Muscle layer of duodenum (tissue), 2 donors: ENCODE measurements around the gene SH3BP4.
A peak's percentile ranks its signal among the peaks of the same experiment; 100 is the strongest.
"Not testable (repeated sequence)": the region's sequence is repeated elsewhere in the genome, so short reads cannot be mapped to it uniquely, and the experiment has no call there.

ENCODE experiments used
- H3K27ac ChIP-seq: one replicate; pipeline ENCODE4 v1.7.0; 2013; ENCODE audit warnings: mild to moderate bottlenecking, low read length
- H3K27me3 ChIP-seq: one replicate; pipeline ENCODE4 v1.7.0; 2013; ENCODE audit warnings: low read depth, mild to moderate bottlenecking, control low read depth, low read length
- H3K36me3 ChIP-seq, 2 donors: one replicate each; pipeline ENCODE4 v1.7.0; 2013; ENCODE audit warnings: low read length in 2 of 2, control low read depth in 1 of 2, mild to moderate bottlenecking in 1 of 2; ENCODE audit not compliant: insufficient read depth in 2 of 2, control insufficient read depth in 1 of 2
- H3K4me1 ChIP-seq, 2 donors: one replicate each; pipeline ENCODE4 v1.7.0; 2013; ENCODE audit warnings: low read length in 2 of 2, mild to moderate bottlenecking in 2 of 2, control low read depth in 1 of 2, moderate library complexity in 1 of 2; ENCODE audit not compliant: insufficient read depth in 2 of 2, control insufficient read depth in 1 of 2
- H3K4me3 ChIP-seq, 2 donors: one replicate each; pipeline ENCODE4 v1.7.0; 2013; ENCODE audit warnings: low read length in 2 of 2, low read depth in 1 of 2, mild to moderate bottlenecking in 1 of 2
- H3K9me3 ChIP-seq, 2 donors: one replicate each; pipeline ENCODE4 v1.7.0; 2013; ENCODE audit warnings: low read length in 2 of 2, control low read depth in 1 of 2, mild to moderate bottlenecking in 1 of 2; ENCODE audit not compliant: control insufficient read depth in 1 of 2
- donor health status: healthy.

The SH3BP4 gene

DNA sequence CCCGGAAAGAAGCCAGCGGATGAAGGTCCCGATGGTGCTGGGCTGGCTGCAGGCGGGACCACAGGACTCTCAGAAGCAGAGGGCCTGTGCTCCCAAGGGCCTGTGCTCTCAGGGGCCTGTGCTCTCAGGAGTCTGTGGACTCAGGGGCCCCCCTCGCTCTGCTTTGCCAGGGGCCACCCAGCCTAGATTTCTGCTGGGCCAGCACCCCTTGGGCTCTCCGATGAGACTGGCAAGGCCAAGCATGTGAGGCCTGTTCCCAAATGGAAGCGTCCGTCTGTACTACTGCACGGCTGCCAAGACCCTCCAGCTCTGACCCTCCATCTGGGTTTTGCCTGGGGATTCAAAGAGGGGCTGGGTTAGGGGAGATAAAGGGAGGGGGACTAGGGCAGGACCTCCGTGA is 54.6 kb downstream of the SH3BP4 start:
- Histone ChIP-seq H3K36me3 (no peaks in the 10 kb centered on the region), H3K9me3 (no peaks in the 10 kb centered on the region), H3K4me1 (peaks cover 0 to 6% of the 10 kb centered on the region in 2 donors), H3K27ac (no peak overlapping the region), H3K4me3 (no peak overlapping the region), H3K27me3 (no peaks in the 10 kb centered on the region)

DNA sequence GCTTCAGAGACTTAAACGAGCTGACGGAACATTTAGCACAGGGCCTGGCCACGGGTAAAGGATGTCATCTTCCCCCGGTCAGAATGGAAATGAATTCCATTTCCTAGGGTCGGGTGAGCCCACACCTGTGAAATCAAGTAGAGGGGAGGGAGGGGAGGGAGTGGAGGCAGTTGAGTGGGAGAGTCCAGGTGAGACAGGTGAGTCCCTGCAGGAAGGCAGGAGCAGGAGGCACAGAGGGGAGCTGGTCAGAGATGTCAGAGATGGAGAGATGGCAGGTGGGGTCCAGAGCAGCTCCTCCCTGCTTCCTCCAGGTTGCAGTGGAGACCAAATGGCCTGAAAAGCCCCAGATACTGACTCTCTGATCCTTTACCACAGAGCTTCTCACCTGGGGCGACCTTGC is 55.2 kb downstream of the SH3BP4 start:
- Histone ChIP-seq H3K27me3 (no peaks in the 10 kb centered on the region), H3K27ac (no peak overlapping the region), H3K4me1 (peaks cover 0 to 6% of the 10 kb centered on the region in 2 donors), H3K36me3 (no peaks in the 10 kb centered on the region), H3K4me3 (no peak overlapping the region), H3K9me3 (no peaks in the 10 kb centered on the region)

DNA sequence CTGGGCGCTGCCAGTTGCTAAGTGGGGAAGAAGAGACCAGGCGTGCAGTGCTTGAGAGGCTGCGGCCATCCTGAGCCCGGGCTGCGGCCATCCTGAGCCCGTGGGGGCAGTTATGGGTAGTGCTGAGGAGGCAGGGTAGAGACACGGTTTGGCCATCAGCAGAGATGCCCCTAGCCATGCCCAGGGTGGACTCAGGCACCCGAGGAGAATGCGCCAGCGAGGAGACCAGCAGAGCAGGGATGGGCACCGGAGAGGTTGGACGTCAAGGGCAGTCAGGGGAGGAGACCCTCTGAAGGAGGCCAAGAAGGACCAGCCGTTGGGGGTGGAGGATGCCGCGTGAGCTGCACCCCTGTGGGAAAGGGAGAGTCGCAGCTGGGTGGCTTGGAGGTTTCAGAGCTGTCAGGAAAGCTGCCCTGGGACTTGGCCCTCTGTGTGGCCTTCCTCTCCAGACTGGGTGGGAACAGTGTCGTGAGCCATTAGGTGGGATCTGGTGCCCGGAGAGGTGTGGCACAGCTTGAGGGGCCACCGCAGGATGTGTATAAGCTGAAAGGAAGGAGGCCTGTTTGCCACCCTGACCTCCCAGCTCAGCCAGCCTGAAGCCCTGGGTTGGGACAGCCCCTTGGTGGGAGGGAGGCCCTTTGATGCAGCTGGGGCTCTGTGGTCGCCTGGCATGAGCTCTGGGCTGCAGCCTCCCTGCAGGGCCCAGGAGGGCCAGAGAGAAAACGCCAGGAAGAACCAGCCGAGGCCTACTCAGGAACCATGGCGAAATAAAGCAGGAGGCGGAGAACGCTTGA is 56.0 kb downstream of the SH3BP4 start:
- Histone ChIP-seq H3K4me3 (no peak overlapping the region), H3K27me3 (no peaks in the 10 kb centered on the region), H3K36me3 (no peaks in the 10 kb centered on the region), H3K27ac (no peak overlapping the region), H3K4me1 (peaks cover 0 to 6% of the 10 kb centered on the region in 2 donors), H3K9me3 (no peaks in the 10 kb centered on the region)

DNA sequence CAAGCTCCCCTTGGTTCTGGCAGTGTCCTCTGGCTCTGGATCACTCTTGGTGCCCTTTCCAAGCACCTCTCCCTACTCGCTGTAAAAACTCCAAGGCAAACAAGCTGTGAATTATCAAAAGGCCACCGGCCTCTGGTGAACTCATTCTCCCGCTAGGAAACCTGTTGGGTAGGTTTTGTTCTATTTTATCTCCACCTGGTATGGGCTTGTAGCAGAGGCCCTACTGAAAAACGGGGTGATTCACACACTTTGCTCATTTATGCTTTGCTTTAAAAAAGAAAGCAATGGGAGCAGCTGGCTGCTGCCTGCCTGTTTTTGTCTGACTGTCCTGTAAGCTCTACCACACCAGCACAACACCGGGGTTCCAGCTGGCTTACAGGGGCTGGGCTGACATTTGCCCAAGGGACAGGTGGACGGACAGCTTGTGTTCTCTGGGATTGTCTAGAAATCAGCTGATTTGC is 56.8 kb downstream of the SH3BP4 start:
- peak overlapping the region; percentile 54 for H3K27ac ChIP-seq
- H3K4me3 ChIP-seq = peak overlapping the region in 1 of 2 donors; percentile 14
- H3K9me3 ChIP-seq = no peaks in the 10 kb centered on the region
- no peaks in the 10 kb centered on the region for H3K27me3 ChIP-seq
- H3K4me1 ChIP-seq = peaks cover 0 to 6% of the 10 kb centered on the region in 2 donors
- H3K36me3 ChIP-seq = no peaks in the 10 kb centered on the region

DNA sequence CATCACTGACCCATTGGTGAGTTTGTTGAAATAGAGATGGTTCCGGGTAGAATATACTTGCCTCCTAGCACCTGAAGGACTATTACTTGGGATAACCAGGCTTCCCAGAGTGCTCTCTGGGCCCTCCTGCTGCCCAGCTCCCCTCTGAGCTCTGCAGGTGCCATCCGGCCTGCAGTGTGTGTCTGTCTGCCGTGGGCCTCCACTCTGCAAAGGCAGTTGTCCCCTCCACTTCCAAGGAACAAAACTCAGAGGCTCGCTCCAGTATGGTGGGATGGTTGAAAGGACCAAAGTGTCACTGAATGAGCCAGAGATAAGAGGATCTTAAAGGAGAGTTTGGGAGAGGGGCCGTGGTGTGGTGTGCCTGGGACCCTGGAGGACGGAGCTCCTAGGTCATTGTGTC is 57.3 kb downstream of the SH3BP4 start:
- H3K36me3 ChIP-seq = no peaks in the 10 kb centered on the region
- no peaks in the 10 kb centered on the region for H3K27me3 ChIP-seq
- peaks cover 0 to 6% of the 10 kb centered on the region in 2 donors for H3K4me1 ChIP-seq
- no peaks in the 10 kb centered on the region for H3K9me3 ChIP-seq
- peak overlapping the region; percentile 54 for H3K27ac ChIP-seq
- H3K4me3 ChIP-seq = peak overlapping the region in 1 of 2 donors; percentile 14

DNA sequence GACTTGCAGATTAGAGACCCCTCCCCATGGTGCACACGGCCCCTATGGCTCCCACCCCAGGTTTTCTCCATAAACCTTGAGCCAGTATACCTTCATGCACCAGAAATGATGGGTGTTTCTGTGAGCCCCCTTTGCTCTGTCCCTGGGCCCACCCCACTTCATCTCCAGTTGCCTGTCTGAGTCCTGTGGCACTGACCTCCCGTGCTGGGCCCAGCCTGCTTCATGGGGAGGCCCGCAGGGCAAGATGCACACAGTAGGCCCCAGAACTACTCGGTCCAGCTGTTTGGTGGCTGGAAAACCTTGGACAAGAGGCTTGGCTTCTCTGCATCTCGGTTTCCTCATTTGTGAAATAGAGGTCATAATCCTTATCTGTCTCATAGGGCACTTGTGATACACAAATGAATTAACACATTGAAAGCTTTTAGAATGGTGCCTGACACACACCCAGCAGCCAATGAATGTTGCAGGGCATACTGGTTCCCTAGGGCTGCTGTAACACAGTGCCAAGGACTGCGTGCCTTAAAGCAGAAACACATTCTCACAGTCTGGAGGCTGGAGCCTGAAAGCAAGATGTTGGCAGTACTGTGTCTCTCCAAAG is 58.4 kb downstream of the SH3BP4 start:
- Histone ChIP-seq H3K27me3 (no peaks in the 10 kb centered on the region), H3K36me3 (no peaks in the 10 kb centered on the region), H3K4me1 (peaks cover 0 to 6% of the 10 kb centered on the region in 2 donors), H3K9me3 (peaks cover 3 to 6% of the 10 kb centered on the region in 2 donors), H3K27ac (no peak overlapping the region), H3K4me3 (no peak overlapping the region)

DNA sequence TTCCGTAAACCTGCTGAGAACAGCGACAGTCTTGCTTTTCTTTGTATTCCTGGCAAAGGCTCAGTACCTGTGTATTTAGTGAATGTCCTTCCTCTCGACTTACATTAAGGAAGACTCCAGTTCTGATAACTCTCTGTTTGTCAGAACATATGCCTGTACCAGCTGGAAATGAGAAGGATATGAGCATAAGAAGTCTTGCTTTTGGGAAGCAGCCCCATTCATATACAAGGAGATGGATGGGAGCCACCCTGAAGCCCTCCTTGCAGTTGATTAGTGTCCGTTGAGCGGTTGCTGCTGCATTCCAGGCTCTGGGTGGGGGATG is 59.8 kb downstream of the SH3BP4 start:
- H3K36me3 ChIP-seq = no peaks in the 10 kb centered on the region
- no peak overlapping the region for H3K4me3 ChIP-seq
- peaks cover 0 to 6% of the 10 kb centered on the region in 2 donors for H3K4me1 ChIP-seq
- H3K27me3 ChIP-seq = no peaks in the 10 kb centered on the region
- peaks cover 7 to 13% of the 10 kb centered on the region in 2 donors for H3K9me3 ChIP-seq
- no peak overlapping the region for H3K27ac ChIP-seq

DNA sequence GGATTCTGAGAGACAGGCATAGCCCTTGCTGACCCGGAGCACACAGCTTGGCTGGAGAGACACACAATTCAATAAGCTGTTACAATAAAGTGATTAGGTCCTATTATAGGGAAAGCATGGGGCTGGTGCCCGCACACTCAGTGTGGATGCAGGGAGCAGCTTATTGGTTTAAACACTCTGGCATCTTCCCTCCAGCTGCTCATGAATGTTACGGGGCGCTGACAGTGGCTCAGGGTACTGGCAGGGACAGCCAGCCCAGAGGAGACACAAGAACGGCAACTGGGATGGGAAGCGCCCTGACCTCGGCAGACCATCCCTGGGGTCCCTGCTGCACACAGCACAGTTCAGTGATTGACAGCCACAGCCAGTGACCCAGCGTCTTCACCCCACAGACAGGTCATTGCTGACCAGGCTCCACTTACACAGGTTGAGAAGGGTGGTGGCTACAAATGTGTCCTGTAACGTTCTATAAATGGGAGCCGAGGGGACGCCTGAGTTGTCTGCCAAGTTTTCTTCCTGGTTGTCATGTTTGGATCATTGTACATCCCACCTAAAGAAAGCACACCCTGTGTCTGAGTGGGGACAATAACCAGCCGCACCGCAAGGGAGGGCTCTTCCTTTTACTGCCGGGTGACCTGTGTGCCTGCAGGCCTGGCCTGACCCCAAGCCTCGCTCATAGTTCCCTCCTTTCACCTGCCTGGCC is 60.3 kb downstream of the SH3BP4 start:
- Histone ChIP-seq H3K27ac (no peak overlapping the region), H3K4me3 (no peak overlapping the region), H3K27me3 (no peaks in the 10 kb centered on the region), H3K4me1 (peaks cover 0 to 6% of the 10 kb centered on the region in 2 donors), H3K36me3 (no peaks in the 10 kb centered on the region), H3K9me3 (peaks cover 7 to 13% of the 10 kb centered on the region in 2 donors)

DNA sequence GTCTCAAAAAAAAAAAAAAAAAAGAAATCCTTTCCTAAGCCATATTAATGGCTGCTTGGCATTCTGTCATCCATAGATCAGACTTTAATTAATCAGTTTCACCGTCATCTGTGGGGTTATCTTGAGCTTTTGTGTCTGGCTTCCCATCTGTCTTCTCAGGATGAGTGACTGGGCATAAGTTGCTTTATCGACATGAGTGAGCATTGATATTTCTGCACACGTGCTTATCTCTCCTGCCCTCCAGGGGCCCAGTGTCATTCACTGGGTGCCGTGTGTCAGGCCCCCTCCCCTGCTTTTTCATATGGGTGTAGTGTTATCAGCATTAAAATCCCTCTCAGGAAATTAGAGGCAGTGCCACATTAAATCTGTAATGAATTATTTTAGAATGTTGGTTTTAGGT is 65.6 kb downstream of the SH3BP4 start:
- H3K4me3 ChIP-seq = no peak overlapping the region
- peaks cover 7 to 13% of the 10 kb centered on the region in 2 donors for H3K9me3 ChIP-seq
- H3K4me1 ChIP-seq = no peaks in the 10 kb centered on the region
- no peaks in the 10 kb centered on the region for H3K27me3 ChIP-seq
- no peaks in the 10 kb centered on the region for H3K36me3 ChIP-seq
- no peak overlapping the region for H3K27ac ChIP-seq

DNA sequence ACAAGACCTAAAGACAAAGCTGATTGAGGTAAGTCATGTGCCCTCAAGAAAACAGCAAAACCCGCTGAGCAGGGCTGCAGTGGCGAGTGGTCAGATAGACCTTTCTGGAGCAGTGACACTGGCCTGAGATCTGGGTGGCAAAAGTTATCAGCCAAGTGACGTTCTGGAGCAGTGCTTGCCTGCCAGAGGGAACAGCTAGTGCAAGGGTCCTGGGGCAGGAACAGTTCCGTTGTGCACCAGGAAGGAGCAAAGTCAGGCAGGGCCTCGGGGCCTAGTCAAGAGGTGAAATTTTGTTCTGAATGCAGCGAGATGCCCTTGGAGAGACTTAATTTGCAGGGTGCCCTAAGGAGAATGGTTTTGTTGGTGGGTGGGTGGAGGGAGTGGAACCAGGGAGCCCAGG is 67.0 kb downstream of the SH3BP4 start:
- no peaks in the 10 kb centered on the region for H3K4me1 ChIP-seq
- H3K4me3 ChIP-seq = no peak overlapping the region
- H3K36me3 ChIP-seq = no peaks in the 10 kb centered on the region
- no peaks in the 10 kb centered on the region for H3K27me3 ChIP-seq
- H3K9me3 ChIP-seq = peaks cover 7 to 13% of the 10 kb centered on the region in 2 donors
- no peak overlapping the region for H3K27ac ChIP-seq

DNA sequence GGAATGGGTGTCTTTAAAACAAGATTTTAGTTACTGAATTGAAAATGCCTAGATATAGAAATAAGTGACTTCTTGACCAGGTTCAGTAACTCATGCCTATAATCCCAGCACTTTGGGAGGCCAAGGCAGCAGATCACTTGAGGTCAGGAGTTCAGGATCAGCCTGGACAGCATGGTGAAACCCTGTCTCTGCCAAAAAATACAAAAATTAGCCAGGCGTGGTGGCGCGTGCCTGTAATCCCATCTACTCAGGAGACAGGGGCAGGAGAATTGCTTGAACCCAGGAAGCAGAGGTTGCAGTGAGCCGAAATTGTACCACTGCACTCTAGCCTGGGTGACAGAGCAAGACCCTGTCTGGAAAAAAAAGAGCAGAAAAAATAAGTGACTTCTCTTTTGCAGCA is 68.3 kb downstream of the SH3BP4 start:
- not testable (repeated sequence) for H3K27ac ChIP-seq, H3K4me3 ChIP-seq, H3K36me3 ChIP-seq, H3K4me1 ChIP-seq, H3K9me3 ChIP-seq, H3K27me3 ChIP-seq
